Activated naive CD4-positive, alpha-beta T cell treated with anti-CD3 and anti-CD28 coated beads, Interleukin-2, amount 10 ng/mL, durations not matched to agents 7 days and 5 days (primary cell): ENCODE measurements around the gene SLC6A11.
A peak's percentile ranks its signal among the peaks of the same experiment; 100 is the strongest.

ENCODE experiments used
- CTCF ChIA-PET: fragments of 350-600 bp; sonication (Branson Sonifier 250); formaldehyde crosslinking; loops from one replicate; lab custom pipeline; 2021; ENCODE audit warnings: antibody characterized with exemption; lab: Charles Lee
- DNase-seq: peaks from one replicate; pipeline ENCODE4 v3.0.0-alpha.2; 2020
- H3K27ac Mint-ChIP-seq: one replicate; pipeline ENCODE4 v1.8.0; 2021; ENCODE audit warnings: mild to moderate bottlenecking, moderate library complexity, mixed read lengths
- H3K27me3 Mint-ChIP-seq: one replicate; pipeline ENCODE4 v1.8.0; 2021; ENCODE audit warnings: mild to moderate bottlenecking, mixed read lengths
- H3K36me3 Mint-ChIP-seq: one replicate; pipeline ENCODE4 v1.8.0; 2021; ENCODE audit warnings: mixed read lengths
- H3K4me1 Mint-ChIP-seq: one replicate; pipeline ENCODE4 v1.8.0; 2021; ENCODE audit warnings: mixed read lengths
- H3K4me3 Mint-ChIP-seq: one replicate; pipeline ENCODE4 v1.8.0; 2021; ENCODE audit warnings: mild to moderate bottlenecking, moderate library complexity, mixed read lengths
- H3K9me3 Mint-ChIP-seq: one replicate; pipeline ENCODE4 v1.8.0; 2021; ENCODE audit warnings: mixed read lengths

The SLC6A11 gene

DNA sequence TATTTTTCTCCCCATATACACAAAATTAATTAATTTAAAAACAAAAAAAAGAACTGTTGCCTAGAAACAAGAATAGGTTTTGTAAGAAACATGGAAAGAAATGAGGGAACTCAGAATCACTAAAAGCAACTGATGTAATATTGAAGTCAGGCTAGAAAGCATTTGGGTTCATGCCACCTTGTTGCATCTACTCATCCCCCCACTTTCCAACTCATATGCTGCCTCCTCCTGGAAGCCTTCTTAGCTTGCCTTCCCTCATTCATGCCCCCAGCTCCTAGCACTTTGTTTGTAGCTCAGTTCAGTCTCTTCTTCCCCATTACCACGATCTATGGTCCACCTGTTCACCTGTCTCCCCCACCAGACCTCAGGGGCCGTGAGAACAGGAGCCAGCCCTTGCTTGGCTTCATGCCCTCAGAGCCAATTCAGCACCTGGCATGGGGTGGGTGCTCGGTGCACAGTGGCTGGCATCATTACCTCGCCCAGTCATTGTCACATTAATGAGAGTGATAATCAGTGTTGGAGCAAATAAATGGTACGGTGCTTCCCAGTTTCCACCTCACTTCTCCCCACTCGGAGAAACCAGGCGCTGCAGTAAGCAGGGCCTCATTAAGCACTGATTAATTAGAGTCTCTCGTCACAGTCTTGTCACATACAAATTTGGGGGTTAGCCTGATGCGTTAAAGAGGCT lies 114.1 kb downstream of the SLC6A11 start:
- peak; percentile 10 for DNase-seq
- no peaks in the 10 kb centered on the region for H3K36me3 Mint-ChIP-seq

DNA sequence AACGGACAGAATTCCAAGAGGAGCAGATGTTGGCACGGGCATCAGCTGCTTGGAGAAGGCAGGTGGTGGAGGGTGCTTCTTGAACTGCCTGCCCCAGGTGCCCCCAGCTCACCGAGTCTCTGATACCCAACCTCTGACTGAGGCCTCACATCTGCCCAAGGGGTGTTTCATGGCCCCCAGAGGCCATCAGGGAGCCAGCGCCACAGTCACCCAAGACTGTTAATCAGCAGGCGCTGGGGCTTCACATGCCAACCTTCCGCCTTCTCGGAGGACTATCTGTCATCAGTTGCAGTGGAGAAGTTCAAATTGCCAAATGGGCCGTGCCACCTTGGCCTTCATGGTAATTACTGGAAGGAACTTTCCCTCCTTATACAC lies 114.6 kb downstream of the SLC6A11 start:
- peak; percentile 10 for DNase-seq
- Mint-ChIP-seq H3K36me3 (no peaks in the 10 kb centered on the region), H3K4me1 (no peaks in the 10 kb centered on the region), H3K4me3 (no peak overlapping the region), H3K9me3 (no peaks in the 10 kb centered on the region), H3K27ac (no peak overlapping the region), H3K27me3 (peaks cover 6% of the 10 kb centered on the region)
- CTCF ChIA-PET: no interaction called here

More for the DNA sequence above, 114.1 kb downstream of the SLC6A11 start:
- H3K4me1 Mint-ChIP-seq: no peaks in the 10 kb centered on the region
- CTCF ChIA-PET: no interaction called here
- no peak overlapping the region for H3K27ac Mint-ChIP-seq
- no peak overlapping the region for H3K4me3 Mint-ChIP-seq
- no peaks in the 10 kb centered on the region for H3K9me3 Mint-ChIP-seq
- peaks cover 6% of the 10 kb centered on the region for H3K27me3 Mint-ChIP-seq

DNA sequence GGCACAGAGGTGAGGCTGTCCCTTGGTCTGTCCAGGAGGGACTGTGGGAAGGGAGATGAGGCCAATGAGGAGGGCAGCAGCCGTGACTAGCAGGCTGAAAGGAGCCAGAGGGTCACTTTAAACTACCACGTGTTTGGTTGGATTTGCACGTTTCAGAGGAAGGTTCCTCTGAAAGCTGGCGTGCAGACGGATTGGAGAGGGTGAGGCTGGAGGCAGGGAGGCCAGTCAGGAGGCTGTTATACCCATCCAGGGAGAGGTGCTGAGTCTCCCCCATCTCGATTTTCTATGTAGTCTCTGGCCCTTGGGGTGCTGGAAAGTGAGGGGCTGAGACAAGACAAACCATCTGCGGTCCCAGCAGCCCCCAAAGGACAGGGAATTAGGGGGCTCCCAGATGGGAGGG lies 116.6 kb downstream of the SLC6A11 start:
- Mint-ChIP-seq H3K4me3 (no peak overlapping the region), H3K9me3 (no peaks in the 10 kb centered on the region), H3K27me3 (no peaks in the 10 kb centered on the region), H3K27ac (no peak overlapping the region), H3K36me3 (no peaks in the 10 kb centered on the region), H3K4me1 (no peaks in the 10 kb centered on the region)
- no peak for DNase-seq
- CTCF ChIA-PET: no interaction called here

DNA sequence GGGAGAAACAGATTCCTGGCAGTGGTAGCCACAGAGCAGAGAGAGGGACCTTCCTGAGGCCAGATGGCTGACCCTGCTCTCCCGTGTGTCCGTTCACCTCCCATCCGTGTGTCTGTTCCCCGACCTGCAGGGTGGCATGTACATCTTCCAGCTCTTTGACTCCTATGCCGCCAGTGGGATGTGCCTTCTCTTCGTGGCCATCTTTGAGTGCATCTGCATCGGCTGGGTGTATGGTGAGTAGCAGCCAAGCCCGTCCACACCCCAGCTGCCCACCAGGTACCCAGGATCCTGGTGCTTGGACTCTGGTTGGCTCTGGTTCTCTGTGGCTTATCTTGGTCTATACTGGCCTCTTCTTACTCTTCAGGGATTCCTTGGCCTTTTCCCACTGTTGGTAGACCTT lies 117.0 kb downstream of the SLC6A11 start:
- Mint-ChIP-seq H3K36me3 (no peaks in the 10 kb centered on the region), H3K27me3 (no peaks in the 10 kb centered on the region), H3K9me3 (no peaks in the 10 kb centered on the region), H3K27ac (no peak overlapping the region), H3K4me3 (no peak overlapping the region), H3K4me1 (no peaks in the 10 kb centered on the region)
- no peak for DNase-seq
- CTCF ChIA-PET: no interaction called here

DNA sequence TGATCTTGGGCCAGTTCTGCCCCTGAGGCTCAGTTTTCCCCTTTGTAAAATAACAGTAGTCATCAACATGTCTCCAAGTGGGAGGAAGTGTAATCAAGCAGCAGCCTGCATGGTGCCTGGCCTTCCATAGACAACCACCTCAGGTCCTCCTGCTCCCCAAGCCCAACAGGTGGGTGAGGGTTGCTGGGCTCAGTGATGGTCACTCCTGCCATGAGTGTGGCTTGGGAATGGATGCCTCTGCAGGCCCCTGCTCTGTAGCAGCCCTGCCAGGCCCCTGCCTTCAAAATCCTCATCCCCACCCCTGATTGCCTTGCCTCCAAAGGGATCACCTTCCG lies 117.4 kb downstream of the SLC6A11 start:
- no peaks in the 10 kb centered on the region for H3K9me3 Mint-ChIP-seq
- CTCF ChIA-PET: no interaction called here

DNA sequence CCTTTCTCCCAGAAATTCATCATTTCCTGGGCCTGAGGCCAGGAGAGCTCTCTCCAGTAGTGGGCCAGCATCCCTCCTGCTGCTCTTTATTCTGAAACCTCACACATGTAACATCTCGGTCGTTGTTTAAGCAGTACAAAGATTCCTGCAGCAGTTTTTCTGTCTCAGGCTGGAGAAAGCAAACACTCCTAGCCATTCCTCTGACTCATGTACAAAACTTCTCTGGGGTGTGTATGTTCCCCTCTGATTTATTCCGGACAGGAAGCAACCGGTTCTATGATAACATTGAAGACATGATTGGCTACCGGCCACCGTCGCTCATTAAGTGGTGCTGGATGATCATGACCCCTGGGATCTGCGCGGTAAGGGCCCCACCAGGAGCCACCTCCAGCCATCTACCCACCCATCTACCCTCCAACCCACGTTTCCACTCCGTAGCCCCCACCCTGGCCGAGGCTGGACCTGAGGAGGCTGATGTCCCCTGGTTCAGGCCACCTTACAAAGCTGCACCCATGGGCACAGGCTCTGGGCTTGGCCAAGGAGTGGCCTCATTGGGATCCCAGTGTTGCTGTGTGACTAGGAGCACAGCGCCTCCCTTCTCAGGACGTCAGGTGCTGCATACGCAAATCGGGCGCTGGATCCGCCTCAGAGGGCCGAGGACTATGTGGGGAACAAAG lies 117.9 kb downstream of the SLC6A11 start:
- Mint-ChIP-seq H3K4me3 (no peak overlapping the region), H3K36me3 (no peaks in the 10 kb centered on the region), H3K27ac (no peak overlapping the region), H3K4me1 (no peaks in the 10 kb centered on the region), H3K9me3 (no peaks in the 10 kb centered on the region), H3K27me3 (no peaks in the 10 kb centered on the region)
- no peak for DNase-seq
- CTCF ChIA-PET: no interaction called here

More for the DNA sequence above, 117.4 kb downstream of the SLC6A11 start:
- H3K4me3 Mint-ChIP-seq: no peak overlapping the region
- no peaks in the 10 kb centered on the region for H3K4me1 Mint-ChIP-seq
- H3K27ac Mint-ChIP-seq: no peak overlapping the region
- no peaks in the 10 kb centered on the region for H3K36me3 Mint-ChIP-seq
- H3K27me3 Mint-ChIP-seq: no peaks in the 10 kb centered on the region
- DNase-seq: no peak

DNA sequence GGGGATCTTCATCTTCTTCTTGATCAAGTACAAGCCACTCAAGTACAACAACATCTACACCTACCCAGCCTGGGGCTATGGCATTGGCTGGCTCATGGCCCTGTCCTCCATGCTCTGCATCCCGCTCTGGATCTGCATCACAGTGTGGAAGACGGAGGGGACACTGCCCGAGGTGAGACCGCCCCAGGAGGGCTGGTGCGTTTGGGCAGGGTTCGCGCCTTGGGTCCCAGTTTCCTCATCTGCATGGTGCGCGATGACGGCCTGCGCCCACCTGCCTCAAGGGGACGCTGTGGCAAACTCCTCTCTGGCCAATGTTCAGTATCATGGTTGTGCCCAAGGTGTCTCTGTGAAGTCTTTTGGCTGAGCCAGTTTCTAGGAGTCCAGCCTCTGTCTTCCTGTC lies 119.0 kb downstream of the SLC6A11 start:
- CTCF ChIA-PET: no interaction called here
- Mint-ChIP-seq H3K9me3 (no peaks in the 10 kb centered on the region), H3K4me3 (no peak overlapping the region), H3K36me3 (no peaks in the 10 kb centered on the region), H3K4me1 (no peaks in the 10 kb centered on the region), H3K27me3 (no peaks in the 10 kb centered on the region), H3K27ac (no peak overlapping the region)
- DNase-seq: no peak

DNA sequence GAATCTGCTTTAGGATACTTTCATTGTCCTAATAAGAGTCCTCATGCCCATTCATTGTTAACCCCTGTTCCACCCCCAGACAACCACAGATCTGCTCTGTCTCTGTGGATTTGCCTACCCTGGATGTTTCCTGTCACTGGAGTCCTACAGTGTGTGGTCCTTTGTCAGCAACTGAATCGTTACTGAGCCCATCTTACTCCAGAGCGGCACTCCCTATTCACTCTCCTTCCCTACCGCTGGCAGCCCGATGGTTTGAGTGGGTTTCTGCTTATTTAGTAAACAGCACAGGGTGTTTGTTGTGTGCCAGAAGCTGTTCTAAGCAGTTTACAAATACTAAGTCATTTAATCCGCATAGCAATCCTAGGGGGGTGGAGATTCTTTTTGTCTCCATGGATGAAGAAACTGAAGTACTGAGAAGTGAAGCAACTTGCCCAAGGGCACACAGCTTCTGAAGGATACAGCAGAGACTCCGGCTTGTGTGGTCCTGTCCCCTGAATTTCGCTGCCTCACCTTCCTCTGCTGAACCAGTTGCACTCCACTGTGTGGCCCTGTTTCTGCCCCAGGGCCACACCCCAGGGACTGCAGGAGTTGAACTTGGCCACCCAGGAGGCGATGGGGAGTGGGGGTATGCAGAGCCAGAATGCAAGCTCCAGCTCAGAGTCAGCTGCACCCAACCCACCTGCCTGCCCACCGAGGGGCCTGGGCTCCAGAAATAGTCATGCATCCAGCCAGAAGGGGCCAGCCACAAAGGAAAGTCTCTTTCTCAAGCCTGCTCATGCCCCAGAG lies 120.0 kb downstream of the SLC6A11 start:
- Mint-ChIP-seq H3K4me3 (no peak overlapping the region), H3K9me3 (no peaks in the 10 kb centered on the region), H3K36me3 (no peaks in the 10 kb centered on the region), H3K27ac (no peak overlapping the region), H3K27me3 (no peaks in the 10 kb centered on the region), H3K4me1 (no peaks in the 10 kb centered on the region)
- DNase-seq: no peak
- CTCF ChIA-PET: no interaction called here

DNA sequence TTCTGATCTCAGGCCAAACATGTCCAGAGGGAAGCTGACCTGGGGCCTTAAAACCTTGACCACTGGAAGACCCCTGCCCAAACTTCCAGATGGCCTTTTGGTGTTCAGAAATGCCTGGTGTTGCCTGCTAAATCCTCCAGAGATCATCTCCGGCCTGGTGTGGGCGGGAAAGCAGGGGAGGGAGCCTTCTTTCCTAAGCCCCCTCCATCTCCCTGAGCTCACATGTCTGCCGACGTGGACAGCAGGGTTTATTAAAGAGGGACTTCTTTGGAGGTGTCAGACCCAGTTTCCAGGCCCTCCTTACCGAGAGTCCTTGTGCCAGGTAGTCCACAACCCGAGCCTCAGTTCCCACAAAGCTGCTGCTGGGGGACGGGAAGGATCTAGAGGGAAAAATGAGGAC lies 120.7 kb downstream of the SLC6A11 start:
- no peak for DNase-seq
- H3K4me3 Mint-ChIP-seq: no peak overlapping the region
- H3K27ac Mint-ChIP-seq: no peak overlapping the region
- H3K4me1 Mint-ChIP-seq: no peaks in the 10 kb centered on the region
- CTCF ChIA-PET: no interaction called here
- H3K27me3 Mint-ChIP-seq: peaks cover under 1% of the 10 kb centered on the region
- H3K36me3 Mint-ChIP-seq: no peaks in the 10 kb centered on the region
- H3K9me3 Mint-ChIP-seq: no peaks in the 10 kb centered on the region

DNA sequence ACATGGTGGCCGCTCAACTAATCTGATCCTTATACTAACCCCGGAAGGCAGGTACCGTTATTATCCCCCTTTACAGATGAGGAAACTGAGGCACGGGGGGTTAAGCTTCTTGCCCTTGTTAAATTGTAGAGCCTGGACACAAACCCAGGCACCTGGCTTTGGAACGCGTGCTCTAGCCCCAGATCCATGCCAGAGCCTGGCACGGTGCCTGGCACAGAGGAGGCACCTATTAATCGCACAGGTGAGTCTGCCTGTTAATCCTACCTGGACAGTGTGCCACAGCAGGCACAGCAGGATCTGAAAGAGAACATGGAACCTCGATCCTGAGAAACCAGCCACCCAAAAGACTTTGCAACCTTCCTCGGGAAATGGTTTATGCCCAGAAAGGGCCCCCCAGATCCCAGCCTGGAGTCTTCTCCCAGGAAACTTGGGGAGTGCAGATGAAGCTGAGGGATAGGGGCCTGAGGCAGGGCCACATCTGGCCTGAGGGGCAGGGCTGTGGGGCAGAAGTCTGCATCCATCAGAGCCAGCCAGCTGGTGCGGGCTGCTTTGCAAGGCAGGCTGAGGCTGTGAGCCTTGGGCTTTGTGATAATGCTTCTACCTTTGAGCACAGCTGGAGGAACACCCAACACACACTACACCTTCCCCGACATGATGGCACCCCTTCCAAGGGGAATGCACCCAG lies 121.3 kb downstream of the SLC6A11 start:
- CTCF ChIA-PET: no interaction called here
- no peaks in the 10 kb centered on the region for H3K4me1 Mint-ChIP-seq
- no peak overlapping the region for H3K27ac Mint-ChIP-seq
- DNase-seq: no peak
- H3K4me3 Mint-ChIP-seq: no peak overlapping the region
- peaks cover 2% of the 10 kb centered on the region for H3K9me3 Mint-ChIP-seq
- H3K27me3 Mint-ChIP-seq: peaks cover 6% of the 10 kb centered on the region
- no peaks in the 10 kb centered on the region for H3K36me3 Mint-ChIP-seq

DNA sequence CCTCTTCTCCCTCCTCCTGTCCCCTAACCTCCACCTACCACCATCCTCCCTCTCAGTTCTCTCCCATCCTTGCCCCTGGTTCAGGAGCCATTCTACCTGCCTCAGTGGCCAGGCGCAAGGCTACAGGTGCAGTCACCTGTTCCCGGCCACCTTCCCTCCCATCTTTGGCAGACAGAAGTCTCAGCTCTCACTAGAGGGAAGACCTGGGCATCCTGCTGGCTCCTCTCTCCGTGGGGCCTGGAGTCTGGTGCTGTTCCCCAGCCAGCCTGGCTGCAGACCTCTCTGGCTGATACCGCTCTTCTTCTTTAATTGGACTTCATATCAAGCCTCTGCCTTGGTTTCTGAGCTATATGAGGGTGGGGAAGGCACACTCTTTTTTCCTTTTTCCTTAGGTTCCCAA lies 123.5 kb downstream of the SLC6A11 start:
- H3K27me3 Mint-ChIP-seq: peaks cover 10% of the 10 kb centered on the region
- H3K27ac Mint-ChIP-seq: no peak overlapping the region
- no peak overlapping the region for H3K4me3 Mint-ChIP-seq
- peaks cover 5% of the 10 kb centered on the region for H3K9me3 Mint-ChIP-seq
- no peak for DNase-seq
- no peaks in the 10 kb centered on the region for H3K4me1 Mint-ChIP-seq
- no peaks in the 10 kb centered on the region for H3K36me3 Mint-ChIP-seq
- CTCF ChIA-PET: interaction anchor here (1.2 kb wide), 1 partner anchor 19 kb away, joined by 4 read pairs; no protein-coding TSS in a partner anchor

DNA sequence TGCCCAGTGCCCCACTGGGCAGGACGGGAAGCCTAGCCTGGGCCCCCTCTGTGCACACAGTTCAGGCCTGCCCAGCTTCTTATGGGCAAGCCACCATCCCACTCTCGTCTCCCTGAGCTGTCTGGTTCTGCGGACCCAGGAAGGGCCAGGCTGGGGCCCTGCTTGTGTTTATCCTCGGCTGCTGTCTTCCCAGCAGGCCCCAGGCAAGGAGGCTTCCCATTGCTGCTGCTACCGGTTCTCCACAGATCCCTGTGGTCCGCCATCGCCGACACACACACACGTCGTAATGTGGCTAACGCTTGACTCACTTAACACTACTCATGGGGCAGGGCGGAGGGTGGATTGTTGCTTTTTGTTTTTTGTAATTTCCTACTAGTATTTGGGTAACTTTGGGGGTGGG lies 124.1 kb downstream of the SLC6A11 start:
- peaks cover 10% of the 10 kb centered on the region for H3K27me3 Mint-ChIP-seq
- H3K27ac Mint-ChIP-seq: no peak overlapping the region
- H3K9me3 Mint-ChIP-seq: peaks cover 5% of the 10 kb centered on the region
- no peak for DNase-seq
- no peaks in the 10 kb centered on the region for H3K4me1 Mint-ChIP-seq
- no peak overlapping the region for H3K4me3 Mint-ChIP-seq
- H3K36me3 Mint-ChIP-seq: no peaks in the 10 kb centered on the region
- CTCF ChIA-PET: interaction anchor here (1.2 kb wide), 1 partner anchor 19 kb away, joined by 4 read pairs; no protein-coding TSS in a partner anchor

DNA sequence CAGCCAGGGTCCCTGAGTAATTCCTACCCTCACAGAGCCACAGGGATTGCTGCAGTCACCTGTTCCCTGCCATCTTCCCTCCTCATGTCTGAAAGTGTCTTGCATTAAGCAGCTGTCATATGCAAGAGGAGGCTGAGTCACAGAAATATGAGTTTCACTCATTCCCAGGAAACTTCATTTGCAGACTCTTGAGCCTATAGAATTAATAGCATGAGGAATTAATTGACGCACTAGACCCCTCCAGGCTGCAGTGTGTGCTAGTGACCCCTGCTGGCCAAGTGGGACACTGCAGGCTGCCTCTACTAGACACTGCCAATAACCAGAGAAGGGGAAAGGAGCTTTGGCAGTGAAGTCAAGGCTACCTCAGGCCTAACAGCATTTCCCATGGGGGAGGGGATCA lies 125.9 kb downstream of the SLC6A11 start:
- Mint-ChIP-seq H3K4me3 (no peak overlapping the region), H3K4me1 (no peaks in the 10 kb centered on the region), H3K27ac (no peak overlapping the region), H3K36me3 (no peaks in the 10 kb centered on the region), H3K9me3 (peaks cover 5% of the 10 kb centered on the region), H3K27me3 (peaks cover 10% of the 10 kb centered on the region)
- peak; percentile 44 for DNase-seq
- CTCF ChIA-PET: interaction anchor here (1.2 to 2.1 kb wide), 3 partner anchors 22 to 183 kb away, joined by 3 to 16 read pairs (median 4); no protein-coding TSS in a partner anchor

DNA sequence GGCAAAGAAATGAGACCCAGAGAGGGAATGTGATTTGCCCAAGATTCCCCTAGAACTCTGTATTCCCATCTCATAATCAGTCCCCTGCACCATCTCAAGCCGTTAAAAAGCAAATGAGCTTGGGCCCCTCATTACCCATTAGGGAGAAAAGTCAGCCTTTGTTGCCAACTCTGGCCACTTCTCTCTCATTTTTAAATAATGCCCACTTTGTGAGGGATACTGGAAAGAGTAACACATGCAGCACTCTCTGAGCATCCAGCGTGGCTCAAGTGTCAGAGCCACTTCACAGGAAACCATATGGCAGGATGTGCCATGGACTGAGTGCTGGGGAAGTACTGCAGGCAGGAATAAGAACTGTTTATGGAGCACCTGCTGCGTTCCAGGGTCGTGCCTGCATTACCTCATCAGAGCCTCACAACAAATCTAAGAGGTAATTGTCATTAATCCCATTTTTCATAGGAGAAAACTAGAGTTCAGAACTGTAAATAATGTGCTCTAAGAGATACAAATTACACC lies 126.7 kb downstream of the SLC6A11 start:
- CTCF ChIA-PET: interaction anchor here (1.2 to 5.6 kb wide), 4 partner anchors 21 to 184 kb away, joined by 3 to 39 read pairs (median 10); no protein-coding TSS in a partner anchor
- Mint-ChIP-seq H3K27ac (no peak overlapping the region), H3K9me3 (peaks cover 5% of the 10 kb centered on the region), H3K4me1 (no peaks in the 10 kb centered on the region), H3K27me3 (peaks cover 10% of the 10 kb centered on the region), H3K4me3 (no peak overlapping the region), H3K36me3 (no peaks in the 10 kb centered on the region)
- no peak for DNase-seq
